Endodermal cell (in vitro differentiated cells): Measurements from ENCODE around the gene GPX4. TPM values are rescaled to one million over a fixed set of nuclear protein-coding genes. Genes with fewer than 3 reads are reported as not detected.

Source experiments
- DNase-seq: peaks from one replicate; pipeline ENCODE4 v3.0.0-alpha.2; 2017
- H3K27ac ChIP-seq: 2 replicates; pipeline ENCODE4 v1.5.1; 2013; ENCODE audit warnings: mild to moderate bottlenecking, low read depth, low read length, moderate library complexity
- H3K27me3 ChIP-seq: 2 replicates; pipeline ENCODE4 v1.6.1; 2013; ENCODE audit warnings: mild to moderate bottlenecking, low read length, moderate library complexity; ENCODE audit not compliant: insufficient read depth, control insufficient read depth, poor library complexity, severe bottlenecking
- H3K36me3 ChIP-seq: 2 replicates; pipeline ENCODE4 v1.7.0; 2013; ENCODE audit warnings: mild to moderate bottlenecking, low read length, moderate library complexity; ENCODE audit not compliant: control insufficient read depth, insufficient read depth
- H3K4me1 ChIP-seq: one replicate; pipeline ENCODE4 v1.7.0; 2013; ENCODE audit warnings: low read length; ENCODE audit not compliant: control insufficient read depth, insufficient read depth
- H3K4me3 ChIP-seq: 2 replicates; pipeline ENCODE4 v1.5.1; 2013; ENCODE audit warnings: mild to moderate bottlenecking, low read length, moderate library complexity
- H3K9ac ChIP-seq: 2 replicates; pipeline ENCODE4 v1.6.1; 2013; ENCODE audit warnings: mild to moderate bottlenecking, low read length, moderate library complexity; ENCODE audit not compliant: poor library complexity, severe bottlenecking; ENCODE audit errors: extremely low read depth
- H3K9me3 ChIP-seq: 2 replicates; pipeline ENCODE4 v1.6.1; 2013; ENCODE audit warnings: mild to moderate bottlenecking, low read length, moderate library complexity; ENCODE audit not compliant: control insufficient read depth
- H3K27ac Mint-ChIP-seq: 2 replicates; pipeline ENCODE4 v1.8.0; 2020; ENCODE audit warnings: mixed read lengths
- H3K27me3 Mint-ChIP-seq: 2 replicates; pipeline ENCODE4 v1.8.0; 2021; ENCODE audit warnings: mild to moderate bottlenecking, mixed read lengths; ENCODE audit not compliant: insufficient read depth
- H3K36me3 Mint-ChIP-seq: 2 replicates; pipeline ENCODE4 v1.8.0; 2020; ENCODE audit warnings: low read depth, mixed read lengths
- H3K4me1 Mint-ChIP-seq: 2 replicates; pipeline ENCODE4 v1.8.0; 2020; ENCODE audit warnings: mixed read lengths
- H3K4me3 Mint-ChIP-seq: 2 replicates; pipeline ENCODE4 v1.8.0; 2020; ENCODE audit warnings: mild to moderate bottlenecking, moderate library complexity, mixed read lengths
- H3K9me3 Mint-ChIP-seq: 2 replicates; pipeline ENCODE4 v1.8.0; 2020; ENCODE audit warnings: mild to moderate bottlenecking, mixed read lengths
- CTCF ChIP-seq: fragments of 200-600 bp; sonication (generic); conservative IDR thresholded peaks from 2 replicates; pipeline ENCODE4 v1.5.0; 2021; ENCODE audit warnings: antibody characterized with exemption, mild to moderate bottlenecking
- WGBS, 2 experiments: methylation state at CpG; one replicate each; pipeline versions ENCODE4 v1.1.5 to v1.1.7; 2013; ENCODE audit warnings: missing lambda C conversion rate in 2 of 2, mixed read lengths in 1 of 2; ENCODE audit not compliant: insufficient coverage in 1 of 2, insufficient read length in 1 of 2; 5-methylcytosine and 5-hydroxymethylcytosine counted together
- total RNA-seq, 2 donors: library from RNA; stranded (reverse); fragmentation: NEBNext Ultra II Directional in 1 of 2; extraction: Animal tissue kit (Norgen Biotek cat#: 25700) in 1 of 2; gene quantifications; 2 replicates in 1 of 2; 3 replicates in 1 of 2; pipeline ENCODE4 v1.2.1, GENCODE V29; 2021

Gene GPX4
- total RNA-seq, 2 donors from 2014 or later: 331 to 449 TPM

GRCh38 chr19:1154731-1155351 is 51.0 kb downstream of the GPX4 start:
- TF ChIP-seq CTCF: no peak
- no peak overlapping the region for H3K4me3 ChIP-seq
- H3K4me1 ChIP-seq: no peaks in the 10 kb centered on the region
- H3K4me3 Mint-ChIP-seq: no peak overlapping the region
- no peaks in the 10 kb centered on the region for H3K9me3 Mint-ChIP-seq
- peaks cover 16% of the 10 kb centered on the region for H3K36me3 ChIP-seq
- H3K9me3 ChIP-seq: no peaks in the 10 kb centered on the region
- H3K36me3 Mint-ChIP-seq: peaks cover 15% of the 10 kb centered on the region
- H3K4me1 Mint-ChIP-seq: no peaks in the 10 kb centered on the region
- peak overlapping the region; percentile 17 for H3K27ac ChIP-seq
- DNase-seq: no peak
- H3K27me3 Mint-ChIP-seq: no peaks in the 10 kb centered on the region
- H3K27ac Mint-ChIP-seq: no peak overlapping the region
- WGBS, 2 experiments: 93 to 95% methylated on average over 29 to 32 of the region's 32 CpGs
- no peaks in the 10 kb centered on the region for H3K27me3 ChIP-seq
- no peak overlapping the region for H3K9ac ChIP-seq

GRCh38 chr19:1155352-1156304 is 51.8 kb downstream of the GPX4 start:
- H3K27me3 Mint-ChIP-seq: no peaks in the 10 kb centered on the region
- no peaks in the 10 kb centered on the region for H3K27me3 ChIP-seq
- TF ChIP-seq CTCF: no peak
- H3K27ac Mint-ChIP-seq: no peak overlapping the region
- no peaks in the 10 kb centered on the region for H3K9me3 ChIP-seq
- peaks cover 16% of the 10 kb centered on the region for H3K36me3 ChIP-seq
- no peaks in the 10 kb centered on the region for H3K9me3 Mint-ChIP-seq
- no peak overlapping the region for H3K27ac ChIP-seq
- no peaks in the 10 kb centered on the region for H3K4me1 Mint-ChIP-seq
- DNase-seq: no peak
- no peaks in the 10 kb centered on the region for H3K4me1 ChIP-seq
- WGBS, 2 experiments: 89 to 93% methylated on average over 22 to 29 of the region's 29 CpGs
- peaks cover 13% of the 10 kb centered on the region for H3K36me3 Mint-ChIP-seq
- no peak overlapping the region for H3K4me3 Mint-ChIP-seq
- H3K4me3 ChIP-seq: no peak overlapping the region
- no peak overlapping the region for H3K9ac ChIP-seq

Other genes with a start within 250 kb of the GPX4 start
- gene CFD, start 244.3 kb upstream of the GPX4 start, total RNA-seq: 1 to 10 TPM in 1 of 2 donors, under 1 TPM in 1; 0.38 to 1.1 TPM
- 10 to 100 TPM; 75.8 to 92.4 TPM for gene MED16, start 210.8 kb upstream of the GPX4 start, total RNA-seq
- gene RNU6-9, start 210.5 kb upstream of the GPX4 start, total RNA-seq: not detected
- 10 to 100 TPM; 61.1 to 64.7 TPM for gene R3HDM4, start 190.8 kb upstream of the GPX4 start, total RNA-seq
- under 1 TPM in 1 of 2 donors, not detected in 1; 0.73 TPM for gene KISS1R, start 186.7 kb upstream of the GPX4 start, total RNA-seq
- 100 to 1,000 TPM; 121 to 124 TPM for gene ARID3A, start 178.0 kb upstream of the GPX4 start, total RNA-seq
- 10 to 100 TPM; 68.6 to 85.6 TPM for gene WDR18, start 119.6 kb upstream of the GPX4 start, total RNA-seq
- gene GRIN3B, start 103.6 kb upstream of the GPX4 start, total RNA-seq: 1 to 10 TPM; 2.0 TPM
- gene TMEM259, start 82.9 kb upstream of the GPX4 start, total RNA-seq: 100 to 1,000 TPM; 157 to 176 TPM
- not detected for gene RNU6-2, start 82.5 kb upstream of the GPX4 start, total RNA-seq
- 100 to 1,000 TPM; 426 to 469 TPM for gene CNN2, start 77.4 kb upstream of the GPX4 start, total RNA-seq
- gene ABCA7, start 63.9 kb upstream of the GPX4 start, total RNA-seq: 10 to 100 TPM; 67.2 to 68.7 TPM
- gene ARHGAP45, start 36.8 kb upstream of the GPX4 start, total RNA-seq: 10 to 100 TPM; 14.8 to 17.1 TPM
- gene POLR2E, start 8.6 kb upstream of the GPX4 start, total RNA-seq: 100 to 1,000 TPM; 225 to 254 TPM
- gene SBNO2, start 70.3 kb downstream of the GPX4 start, total RNA-seq: 10 to 100 TPM; 43.3 to 50.4 TPM
- 10 to 100 TPM; 78.8 to 81.4 TPM for gene STK11, start 101.8 kb downstream of the GPX4 start, total RNA-seq
- 10 to 100 TPM; 21.5 to 28.5 TPM for gene CBARP, start 134.0 kb downstream of the GPX4 start, total RNA-seq
- 100 to 1,000 TPM; 144 to 159 TPM for gene ATP5F1D, start 137.8 kb downstream of the GPX4 start, total RNA-seq
- gene MIDN, start 144.6 kb downstream of the GPX4 start, total RNA-seq: 100 to 1,000 TPM; 183 to 185 TPM
- 100 to 1,000 TPM; 282 to 301 TPM for gene CIRBP, start 165.3 kb downstream of the GPX4 start, total RNA-seq
- 10 to 100 TPM; 45.1 to 46.0 TPM for gene FAM174C, start 171.5 kb downstream of the GPX4 start, total RNA-seq
- gene EFNA2, start 181.9 kb downstream of the GPX4 start, total RNA-seq: 10 to 100 TPM; 28.6 to 30.7 TPM